ENCODE data around the gene RYR3.

DNA sequence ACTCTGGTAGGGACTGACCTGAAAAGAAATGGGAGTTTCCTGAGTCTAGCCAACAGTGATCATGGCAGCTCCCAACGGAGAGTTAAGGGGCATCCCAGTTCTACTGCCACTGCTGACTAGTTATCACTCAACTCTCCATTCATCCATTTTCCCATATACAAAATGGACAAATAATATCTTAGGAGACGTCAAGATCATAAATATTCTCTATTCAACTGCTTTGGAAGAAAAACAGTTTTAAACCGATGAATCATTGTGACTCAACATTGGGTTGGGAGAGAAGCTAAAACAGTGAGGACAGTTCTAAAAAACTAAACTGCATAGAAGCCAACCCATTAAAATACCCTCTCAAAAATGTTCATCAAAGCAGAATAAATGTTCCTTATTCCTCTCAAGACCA, 600.0 kb downstream of the RYR3 start:
- TF ChIP-seq, protein P1, sequence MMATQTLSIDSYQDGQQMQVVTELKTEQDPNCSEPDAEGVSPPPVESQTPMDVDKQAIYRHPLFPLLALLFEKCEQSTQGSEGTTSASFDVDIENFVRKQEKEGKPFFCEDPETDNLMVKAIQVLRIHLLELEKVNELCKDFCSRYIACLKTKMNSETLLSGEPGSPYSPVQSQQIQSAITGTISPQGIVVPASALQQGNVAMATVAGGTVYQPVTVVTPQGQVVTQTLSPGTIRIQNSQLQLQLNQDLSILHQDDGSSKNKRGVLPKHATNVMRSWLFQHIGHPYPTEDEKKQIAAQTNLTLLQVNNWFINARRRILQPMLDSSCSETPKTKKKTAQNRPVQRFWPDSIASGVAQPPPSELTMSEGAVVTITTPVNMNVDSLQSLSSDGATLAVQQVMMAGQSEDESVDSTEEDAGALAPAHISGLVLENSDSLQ (IDR thresholded peaks at IDR 0.05): no peak
- TF ChIP-seq, protein P2, sequence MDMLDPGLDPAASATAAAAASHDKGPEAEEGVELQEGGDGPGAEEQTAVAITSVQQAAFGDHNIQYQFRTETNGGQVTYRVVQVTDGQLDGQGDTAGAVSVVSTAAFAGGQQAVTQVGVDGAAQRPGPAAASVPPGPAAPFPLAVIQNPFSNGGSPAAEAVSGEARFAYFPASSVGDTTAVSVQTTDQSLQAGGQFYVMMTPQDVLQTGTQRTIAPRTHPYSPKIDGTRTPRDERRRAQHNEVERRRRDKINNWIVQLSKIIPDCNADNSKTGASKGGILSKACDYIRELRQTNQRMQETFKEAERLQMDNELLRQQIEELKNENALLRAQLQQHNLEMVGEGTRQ (IDR thresholded peaks at IDR 0.05; ENCODE audit: borderline replicate concordance, low read depth, low read length): no peak
- TF ChIP-seq GABPA (IDR thresholded peaks at IDR 0.05; ENCODE audit: low read depth) (no peak), RFX5 (IDR thresholded peaks at IDR 0.05; ENCODE audit: low read depth, low read length) (no peak)
- TF ChIP-seq, protein P3, sequence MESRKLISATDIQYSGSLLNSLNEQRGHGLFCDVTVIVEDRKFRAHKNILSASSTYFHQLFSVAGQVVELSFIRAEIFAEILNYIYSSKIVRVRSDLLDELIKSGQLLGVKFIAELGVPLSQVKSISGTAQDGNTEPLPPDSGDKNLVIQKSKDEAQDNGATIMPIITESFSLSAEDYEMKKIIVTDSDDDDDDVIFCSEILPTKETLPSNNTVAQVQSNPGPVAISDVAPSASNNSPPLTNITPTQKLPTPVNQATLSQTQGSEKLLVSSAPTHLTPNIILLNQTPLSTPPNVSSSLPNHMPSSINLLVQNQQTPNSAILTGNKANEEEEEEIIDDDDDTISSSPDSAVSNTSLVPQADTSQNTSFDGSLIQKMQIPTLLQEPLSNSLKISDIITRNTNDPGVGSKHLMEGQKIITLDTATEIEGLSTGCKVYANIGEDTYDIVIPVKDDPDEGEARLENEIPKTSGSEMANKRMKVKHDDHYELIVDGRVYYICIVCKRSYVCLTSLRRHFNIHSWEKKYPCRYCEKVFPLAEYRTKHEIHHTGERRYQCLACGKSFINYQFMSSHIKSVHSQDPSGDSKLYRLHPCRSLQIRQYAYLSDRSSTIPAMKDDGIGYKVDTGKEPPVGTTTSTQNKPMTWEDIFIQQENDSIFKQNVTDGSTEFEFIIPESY (IDR thresholded peaks at IDR 0.05): no peak
- TF ChIP-seq, protein P4, sequence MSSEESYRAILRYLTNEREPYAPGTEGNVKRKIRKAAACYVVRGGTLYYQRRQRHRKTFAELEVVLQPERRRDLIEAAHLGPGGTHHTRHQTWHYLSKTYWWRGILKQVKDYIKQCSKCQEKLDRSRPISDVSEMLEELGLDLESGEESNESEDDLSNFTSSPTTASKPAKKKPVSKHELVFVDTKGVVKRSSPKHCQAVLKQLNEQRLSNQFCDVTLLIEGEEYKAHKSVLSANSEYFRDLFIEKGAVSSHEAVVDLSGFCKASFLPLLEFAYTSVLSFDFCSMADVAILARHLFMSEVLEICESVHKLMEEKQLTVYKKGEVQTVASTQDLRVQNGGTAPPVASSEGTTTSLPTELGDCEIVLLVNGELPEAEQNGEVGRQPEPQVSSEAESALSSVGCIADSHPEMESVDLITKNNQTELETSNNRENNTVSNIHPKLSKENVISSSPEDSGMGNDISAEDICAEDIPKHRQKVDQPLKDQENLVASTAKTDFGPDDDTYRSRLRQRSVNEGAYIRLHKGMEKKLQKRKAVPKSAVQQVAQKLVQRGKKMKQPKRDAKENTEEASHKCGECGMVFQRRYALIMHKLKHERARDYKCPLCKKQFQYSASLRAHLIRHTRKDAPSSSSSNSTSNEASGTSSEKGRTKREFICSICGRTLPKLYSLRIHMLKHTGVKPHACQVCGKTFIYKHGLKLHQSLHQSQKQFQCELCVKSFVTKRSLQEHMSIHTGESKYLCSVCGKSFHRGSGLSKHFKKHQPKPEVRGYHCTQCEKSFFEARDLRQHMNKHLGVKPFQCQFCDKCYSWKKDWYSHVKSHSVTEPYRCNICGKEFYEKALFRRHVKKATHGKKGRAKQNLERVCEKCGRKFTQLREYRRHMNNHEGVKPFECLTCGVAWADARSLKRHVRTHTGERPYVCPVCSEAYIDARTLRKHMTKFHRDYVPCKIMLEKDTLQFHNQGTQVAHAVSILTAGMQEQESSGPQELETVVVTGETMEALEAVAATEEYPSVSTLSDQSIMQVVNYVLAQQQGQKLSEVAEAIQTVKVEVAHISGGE (CRISPR knock-in tag; IDR thresholded peaks at IDR 0.05): no peak
- TF ChIP-seq, protein P5, sequence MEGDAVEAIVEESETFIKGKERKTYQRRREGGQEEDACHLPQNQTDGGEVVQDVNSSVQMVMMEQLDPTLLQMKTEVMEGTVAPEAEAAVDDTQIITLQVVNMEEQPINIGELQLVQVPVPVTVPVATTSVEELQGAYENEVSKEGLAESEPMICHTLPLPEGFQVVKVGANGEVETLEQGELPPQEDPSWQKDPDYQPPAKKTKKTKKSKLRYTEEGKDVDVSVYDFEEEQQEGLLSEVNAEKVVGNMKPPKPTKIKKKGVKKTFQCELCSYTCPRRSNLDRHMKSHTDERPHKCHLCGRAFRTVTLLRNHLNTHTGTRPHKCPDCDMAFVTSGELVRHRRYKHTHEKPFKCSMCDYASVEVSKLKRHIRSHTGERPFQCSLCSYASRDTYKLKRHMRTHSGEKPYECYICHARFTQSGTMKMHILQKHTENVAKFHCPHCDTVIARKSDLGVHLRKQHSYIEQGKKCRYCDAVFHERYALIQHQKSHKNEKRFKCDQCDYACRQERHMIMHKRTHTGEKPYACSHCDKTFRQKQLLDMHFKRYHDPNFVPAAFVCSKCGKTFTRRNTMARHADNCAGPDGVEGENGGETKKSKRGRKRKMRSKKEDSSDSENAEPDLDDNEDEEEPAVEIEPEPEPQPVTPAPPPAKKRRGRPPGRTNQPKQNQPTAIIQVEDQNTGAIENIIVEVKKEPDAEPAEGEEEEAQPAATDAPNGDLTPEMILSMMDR (IDR thresholded peaks at IDR 0.05 in 2 of 3, conservative IDR thresholded peaks at IDR 0.05 in 1 of 3; ENCODE audit: control insufficient read depth in 2 of 3, extremely low read depth in 1 of 3, insufficient read depth in 1 of 3, low read depth in 3 of 3, low read length in 3 of 3): no peak
